Left hindlimb (tissue), 1 donor: ENCODE data around the gene H1-8.

ENCODE experiments used
- DNase-seq: peaks from one replicate; pipeline ENCODE4 v3.0.0-alpha.2; 2018

The H1-8 gene

DNA sequence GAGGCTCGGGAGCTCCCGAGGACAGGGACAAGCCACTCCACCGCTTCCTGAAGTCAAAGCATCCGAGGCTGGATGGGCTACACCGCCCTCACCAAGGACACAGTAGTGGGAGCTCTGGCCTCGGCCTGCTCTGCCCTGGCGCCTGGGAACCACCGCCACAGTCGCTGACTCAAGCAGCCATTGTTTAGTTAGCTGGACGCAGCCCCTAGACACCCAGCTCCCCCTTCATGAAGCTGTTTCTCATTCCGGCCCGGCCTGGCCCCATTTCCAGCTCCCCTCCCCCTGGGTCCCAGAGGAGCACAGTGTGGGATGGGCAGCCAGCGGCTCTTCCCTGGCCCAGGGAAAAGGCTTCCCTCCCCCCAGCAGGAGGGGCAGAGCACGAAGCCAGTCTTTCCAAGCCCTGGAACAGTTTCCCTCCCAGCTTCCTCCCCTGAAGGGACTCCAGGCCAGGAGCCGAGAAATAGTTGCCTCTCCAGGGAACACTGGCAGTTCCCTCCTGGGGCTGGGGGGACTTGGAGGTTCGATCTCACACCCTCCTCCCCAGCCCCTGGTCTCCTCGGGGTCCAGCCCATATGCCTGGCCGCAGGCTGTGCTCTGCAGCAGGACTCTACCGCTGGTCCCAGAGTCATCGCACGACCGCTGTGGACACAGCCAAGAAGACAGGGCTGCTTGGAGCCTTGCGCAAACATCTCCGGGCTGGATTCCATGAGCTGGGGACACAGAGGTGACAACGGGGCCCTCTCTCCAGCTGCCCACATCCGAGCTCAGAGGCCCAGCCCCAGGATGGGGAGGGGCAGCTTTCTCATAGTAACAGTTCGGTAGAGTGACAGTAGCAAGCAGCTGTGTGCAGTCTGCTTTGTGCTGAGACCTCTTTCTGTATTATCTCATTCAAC, 53.5 kb downstream of the H1-8 start:
- peak; percentile 93 for DNase-seq

DNA sequence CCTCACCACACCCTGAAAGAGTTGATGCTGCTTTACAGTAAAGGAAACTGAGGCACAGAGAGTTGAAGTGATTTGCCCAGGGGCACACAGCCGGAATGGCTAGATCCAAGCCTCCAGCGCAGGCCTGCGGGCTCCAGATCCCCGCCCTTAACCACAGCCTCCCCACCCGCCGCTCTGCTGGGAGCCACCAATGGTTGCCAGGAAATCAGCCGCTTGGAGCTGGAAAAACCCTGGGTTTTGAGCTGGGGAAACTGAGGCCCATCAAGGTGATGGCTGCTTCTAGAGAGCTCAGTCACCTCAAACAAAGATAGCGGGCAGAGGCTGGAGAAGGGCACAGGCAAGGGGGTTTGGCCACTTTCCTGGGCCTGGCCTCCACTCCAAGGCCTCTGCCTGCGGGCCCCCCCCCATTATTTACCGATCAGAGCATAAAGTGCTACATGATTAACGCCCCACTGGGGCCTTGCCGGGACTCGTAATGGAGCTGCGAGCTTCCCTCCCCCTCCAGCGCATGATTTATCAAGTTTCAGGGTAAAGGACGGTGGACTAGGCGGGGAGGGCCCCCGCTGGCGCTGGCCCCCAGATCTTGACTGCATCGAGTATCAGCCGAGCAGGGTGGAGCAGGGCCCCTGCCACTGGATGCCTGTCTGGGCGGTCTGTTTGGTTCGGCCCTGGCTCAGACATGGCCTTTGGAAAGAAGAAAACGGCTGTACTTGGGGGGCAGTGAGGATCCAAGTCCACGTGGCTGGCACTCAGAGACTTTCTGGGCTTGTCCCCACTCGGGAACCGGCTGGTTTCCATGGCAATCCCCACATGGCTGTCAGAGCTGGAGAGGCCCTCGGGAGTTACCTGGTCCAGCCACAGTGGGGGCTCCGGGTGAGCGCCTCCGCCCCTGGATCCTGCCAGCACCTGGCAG, 54.4 kb downstream of the H1-8 start:
- peak; percentile 73 for DNase-seq

DNA sequence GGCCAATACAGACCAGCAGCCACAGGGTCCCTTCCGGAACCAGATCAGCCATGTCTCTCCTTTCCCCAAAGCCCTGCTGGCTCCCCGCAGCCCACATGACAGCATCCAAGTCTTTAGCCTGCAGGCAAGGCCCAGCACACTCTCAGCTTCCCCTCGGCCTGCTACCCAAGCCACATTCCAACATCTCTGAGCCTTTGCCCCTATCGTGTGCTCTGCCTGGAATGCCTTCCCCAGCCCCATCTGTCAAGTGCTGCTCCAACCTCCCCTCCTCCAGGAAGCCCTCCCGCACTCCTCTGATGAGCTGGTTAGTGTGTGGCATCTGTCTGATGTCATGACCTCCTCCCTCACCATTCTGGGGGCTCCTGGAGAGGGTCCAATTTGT, 55.0 kb downstream of the H1-8 start:
- DNase-seq, result no peak

DNA sequence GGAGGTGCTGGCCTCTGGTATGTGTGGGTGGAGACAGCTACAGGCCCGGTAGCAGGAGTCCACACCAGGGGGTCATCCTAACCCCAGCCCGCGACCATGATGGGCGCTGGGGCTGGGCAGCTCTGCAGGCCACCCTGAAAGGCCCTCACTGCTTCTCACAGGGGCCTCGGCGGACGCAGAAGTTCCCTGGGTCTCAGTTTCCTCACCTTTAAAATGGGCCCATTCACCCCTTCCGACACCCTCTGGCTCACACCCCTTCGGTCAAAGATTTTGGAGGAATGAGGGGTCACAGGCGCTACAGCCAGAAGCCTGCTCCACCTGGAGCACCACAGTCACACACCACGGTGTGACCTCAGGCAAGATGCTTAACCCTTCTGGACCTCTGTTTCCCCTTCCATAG, 55.5 kb downstream of the H1-8 start:
- no peak for DNase-seq

DNA sequence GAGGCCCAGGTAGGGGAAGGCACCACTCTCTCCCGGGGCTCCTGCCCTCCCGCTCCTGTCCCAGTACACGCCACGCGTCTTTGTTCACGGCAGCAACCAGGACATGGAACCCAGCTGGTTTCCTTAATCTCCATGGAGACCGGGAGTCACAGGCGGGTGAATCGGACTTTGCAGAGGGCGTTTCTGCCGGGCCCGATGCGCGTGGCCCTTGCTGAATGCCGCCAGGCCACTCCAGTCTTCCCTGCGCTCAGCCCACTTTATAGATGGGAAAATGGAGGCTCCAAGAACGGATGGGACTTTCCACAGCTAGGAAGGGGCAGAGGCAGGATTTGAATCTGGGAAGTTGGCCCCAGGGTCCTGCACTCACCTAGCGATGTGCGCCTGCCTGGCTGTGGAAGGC, 56.1 kb downstream of the H1-8 start:
- no peak for DNase-seq

DNA sequence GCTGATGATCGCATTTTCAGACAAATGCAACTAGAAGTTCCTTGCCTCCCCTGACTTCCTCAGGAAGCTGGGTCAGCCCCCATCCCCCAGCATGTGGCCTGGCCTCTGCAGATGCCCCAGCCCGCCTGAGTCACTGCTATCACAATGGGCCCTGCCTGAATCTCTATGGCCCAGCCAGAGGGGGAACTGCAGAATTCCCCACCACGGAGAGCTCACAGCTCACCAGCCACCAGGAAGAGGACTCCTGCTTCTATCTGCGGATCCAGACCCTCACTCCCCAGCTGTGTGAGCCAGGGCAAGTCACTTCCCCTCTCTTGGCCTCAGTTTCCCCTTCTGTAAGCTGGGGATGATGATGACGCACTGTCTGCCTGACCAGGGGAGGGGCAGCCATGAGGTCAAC, 56.6 kb downstream of the H1-8 start:
- DNase-seq, result peak; percentile 67

DNA sequence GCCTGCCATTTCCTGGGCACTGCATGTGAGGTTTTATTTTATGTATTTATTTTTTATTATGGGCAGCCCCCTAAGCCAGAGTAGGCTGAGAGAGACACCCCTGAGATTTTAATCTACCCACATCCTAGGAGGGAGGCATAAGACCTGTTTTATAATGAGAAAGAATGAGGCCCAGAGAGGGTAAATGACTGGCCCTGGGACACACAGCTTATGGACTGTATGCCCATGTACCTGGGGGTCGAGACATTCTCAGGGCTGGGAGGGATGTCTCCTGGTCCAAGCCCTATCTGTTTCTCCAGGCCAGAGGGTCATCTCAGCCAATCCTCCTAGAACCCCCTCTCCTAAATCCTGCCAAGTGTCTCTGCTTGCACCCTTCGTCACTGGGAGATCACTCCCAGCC, 57.4 kb downstream of the H1-8 start:
- no peak for DNase-seq
